GM19397 (cell line): ENCODE results near the gene SH3RF2.
"Not testable (repeated sequence)": the region's sequence is repeated elsewhere in the genome, so short reads cannot be mapped to it uniquely, and the experiment has no call there.

Source experiments
- ATAC-seq: cut with Tn5 transposase; IDR thresholded peaks from one replicate; pipeline ENCODE4 v1.9.1; 2021; ENCODE audit warnings: mild to moderate bottlenecking, moderate library complexity; ENCODE audit not compliant: unreplicated experiment

The SH3RF2 gene

DNA sequence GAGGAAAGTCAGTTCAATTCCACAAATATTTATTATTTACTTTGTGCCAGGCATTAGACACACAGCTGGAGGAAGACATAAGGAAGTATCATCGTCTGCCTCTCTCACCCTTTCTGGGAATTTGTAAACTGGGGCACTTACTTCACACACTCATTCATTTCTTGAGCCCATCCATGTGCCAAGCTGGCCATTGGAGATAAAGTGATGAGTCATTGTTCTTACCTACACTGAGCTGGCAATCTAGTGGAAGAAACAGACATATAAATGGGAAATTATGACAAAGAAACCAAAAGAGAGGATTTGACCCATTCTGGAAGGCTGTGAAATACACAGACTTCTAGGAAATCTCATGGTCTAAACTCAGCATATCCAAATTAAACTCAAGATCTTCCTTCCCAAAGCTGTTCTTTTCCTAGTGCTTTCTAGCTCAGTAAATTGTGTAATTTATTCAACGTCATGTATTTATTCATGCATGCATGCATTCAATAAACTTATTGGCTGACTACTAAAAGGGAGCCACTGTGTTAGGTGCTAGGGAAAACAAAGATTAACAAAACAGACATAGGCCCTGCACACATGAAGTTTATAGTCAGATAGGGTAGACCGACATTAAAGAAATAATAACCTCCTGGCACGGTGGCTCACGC is 65.3 kb downstream of the SH3RF2 start:
- ATAC-seq, result no peak

DNA sequence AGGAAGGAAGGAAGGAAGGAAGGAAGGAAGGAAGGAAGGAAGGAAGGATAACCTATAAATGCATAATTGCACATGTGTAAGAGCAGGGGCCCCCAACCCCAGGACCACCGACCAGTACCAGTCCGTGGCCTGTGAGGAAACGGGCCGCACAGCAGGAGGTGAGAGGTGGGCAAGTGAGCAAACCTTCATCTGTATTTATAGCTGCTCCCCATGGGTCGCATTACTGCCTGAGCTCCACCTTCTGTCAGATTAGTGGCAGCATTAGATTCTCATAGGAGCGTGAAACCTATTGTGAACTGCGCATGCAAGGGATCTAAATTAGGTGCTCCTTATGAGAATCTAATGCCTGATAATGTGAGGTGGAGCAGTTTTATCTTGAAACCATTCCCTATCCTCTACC is 66.1 kb downstream of the SH3RF2 start:
- no peak for ATAC-seq

DNA sequence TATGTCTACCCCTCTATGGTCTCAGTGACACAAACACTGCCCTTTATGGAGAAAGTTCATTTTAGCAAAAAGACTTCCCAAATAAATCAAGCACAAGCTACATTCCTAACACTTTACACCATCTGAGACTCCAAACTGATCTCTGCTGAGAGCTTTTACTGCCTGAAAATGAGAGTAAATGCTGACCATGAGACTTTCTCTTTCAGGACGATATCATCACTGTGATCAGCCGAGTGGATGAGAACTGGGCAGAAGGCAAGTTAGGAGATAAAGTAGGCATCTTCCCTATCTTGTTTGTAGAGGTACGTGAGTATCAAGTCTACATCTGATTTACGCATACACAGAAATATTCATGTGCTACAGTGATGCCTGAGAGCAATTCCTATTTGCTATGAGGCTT is 67.5 kb downstream of the SH3RF2 start:
- no peak for ATAC-seq

DNA sequence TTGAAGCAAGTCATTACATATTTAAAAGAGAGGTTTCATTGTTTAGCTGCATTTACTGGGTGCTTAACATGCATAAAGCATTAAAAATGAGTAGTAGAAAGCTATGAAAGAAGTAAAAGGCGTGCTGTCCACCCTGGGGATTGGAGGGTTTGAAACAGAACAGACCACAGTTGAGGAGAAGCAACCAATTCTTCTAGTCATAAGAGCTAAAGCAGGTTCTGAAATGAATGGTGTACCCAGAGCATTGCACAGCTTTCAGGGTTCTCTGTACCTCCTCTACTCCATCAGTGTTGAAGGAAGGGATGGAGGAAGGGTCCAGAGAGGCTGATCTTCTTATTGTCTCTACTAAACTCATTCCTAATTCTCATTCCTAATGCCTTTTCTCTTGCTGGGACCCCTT is 68.9 kb downstream of the SH3RF2 start:
- ATAC-seq, result no peak

DNA sequence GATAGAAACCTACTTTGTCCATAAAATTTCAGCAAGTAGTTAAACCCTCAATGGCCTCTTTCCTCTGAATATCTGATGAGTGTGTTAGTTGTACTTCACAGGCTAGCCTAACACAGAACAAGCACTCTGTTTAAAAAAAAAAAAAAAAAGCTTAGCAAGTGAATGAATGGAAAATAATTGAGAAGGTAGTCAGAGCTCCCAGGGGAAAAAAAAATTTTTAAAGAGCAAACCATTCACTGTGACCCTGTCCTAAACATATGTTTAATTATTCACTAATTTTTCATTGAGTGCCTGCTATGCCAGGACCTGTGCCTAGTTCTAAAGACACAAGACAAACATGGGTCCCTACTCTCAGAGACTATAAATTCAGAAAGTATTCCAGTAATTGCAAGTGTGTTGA is 69.3 kb downstream of the SH3RF2 start:
- ATAC-seq, result no peak

DNA sequence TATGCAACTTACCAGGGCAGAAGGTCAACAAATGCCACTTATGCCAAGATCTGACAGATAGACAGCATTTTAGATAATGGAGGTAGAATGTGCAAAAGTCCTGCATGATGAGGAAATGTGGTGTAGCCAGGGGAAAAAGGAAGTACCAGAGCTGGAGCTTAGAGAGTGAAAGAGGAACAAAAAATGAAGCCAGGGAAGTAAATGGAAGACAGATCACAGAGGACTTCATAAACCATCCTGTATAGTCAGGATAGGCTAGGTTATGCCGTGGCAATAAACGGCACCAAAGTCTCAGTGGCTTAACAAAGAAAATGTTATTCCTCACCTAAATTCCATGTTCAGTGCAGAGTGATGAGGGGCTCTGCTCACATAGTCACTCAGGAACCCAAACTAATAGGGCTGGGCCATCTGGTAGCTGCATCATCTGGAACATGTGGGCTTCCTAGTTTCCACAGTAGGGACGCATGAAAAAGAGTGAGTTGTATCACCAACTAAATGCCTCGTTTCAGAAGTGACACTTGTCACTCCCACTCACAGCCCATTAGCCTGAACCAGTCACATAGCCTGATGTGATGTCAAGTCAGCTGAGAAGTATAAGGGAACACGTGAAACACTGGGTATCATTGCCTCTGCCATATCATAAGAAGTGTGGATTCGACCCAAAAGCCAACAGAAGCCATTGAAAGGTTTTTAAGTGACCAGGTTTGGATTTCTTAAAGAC is 70.3 kb downstream of the SH3RF2 start:
- ATAC-seq, result no peak

DNA sequence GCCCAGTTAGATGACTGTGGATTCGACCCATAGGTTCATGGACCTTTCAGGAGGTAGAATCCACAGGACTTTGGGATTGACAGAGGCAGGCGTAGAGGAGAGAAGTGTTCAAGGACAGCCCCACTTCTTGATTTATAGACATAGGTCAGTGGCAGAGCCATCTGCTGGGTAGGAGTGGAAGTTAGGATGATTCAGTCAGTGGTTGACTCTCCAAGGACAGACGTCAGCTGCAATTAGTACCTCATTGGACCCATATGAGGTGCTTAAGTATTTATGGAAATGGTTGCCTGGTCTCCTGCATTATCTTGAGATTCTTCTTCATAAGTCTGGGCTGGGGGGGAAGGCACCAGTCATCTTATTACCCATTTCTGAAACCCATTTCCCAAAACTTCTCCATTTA is 70.9 kb downstream of the SH3RF2 start:
- ATAC-seq, result no peak

DNA sequence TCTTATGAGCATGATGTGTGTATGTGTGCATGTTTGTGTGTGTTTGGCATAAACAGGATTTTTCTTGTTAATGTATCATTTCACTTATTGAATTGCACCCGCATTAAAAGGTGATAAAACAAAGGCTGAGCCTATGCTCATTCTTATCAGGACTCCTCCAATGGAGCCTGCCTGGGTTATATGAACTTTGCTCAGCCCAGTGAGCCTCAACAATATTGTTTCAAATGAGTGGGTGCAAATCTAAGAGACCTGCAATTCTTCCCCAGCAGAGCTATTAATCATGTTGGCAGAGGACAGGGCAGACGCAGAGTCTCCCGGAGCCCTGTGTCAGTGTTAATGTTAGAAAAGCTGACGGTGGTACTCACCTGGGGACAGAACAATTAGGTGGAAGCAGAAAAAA is 71.6 kb downstream of the SH3RF2 start:
- no peak for ATAC-seq

DNA sequence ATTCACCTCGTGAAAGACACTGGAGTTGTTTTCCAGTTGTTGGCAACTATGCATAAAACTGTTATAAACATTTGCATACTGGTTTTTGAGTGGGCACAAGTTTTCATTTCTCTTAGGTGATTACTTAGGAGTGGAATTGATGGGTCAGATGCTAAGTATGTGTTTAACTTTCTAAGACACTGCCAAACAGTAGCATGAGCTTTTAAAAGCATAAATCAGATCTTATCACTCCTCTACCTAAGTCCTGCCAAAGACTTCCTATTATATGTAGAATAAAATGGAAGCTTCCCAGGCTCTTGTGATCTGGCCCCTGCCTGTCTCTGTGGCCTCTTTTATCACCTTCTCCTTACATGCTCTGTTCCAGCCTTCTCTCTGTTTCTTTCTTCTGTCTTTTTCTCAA is 72.6 kb downstream of the SH3RF2 start:
- ATAC-seq, result no peak

DNA sequence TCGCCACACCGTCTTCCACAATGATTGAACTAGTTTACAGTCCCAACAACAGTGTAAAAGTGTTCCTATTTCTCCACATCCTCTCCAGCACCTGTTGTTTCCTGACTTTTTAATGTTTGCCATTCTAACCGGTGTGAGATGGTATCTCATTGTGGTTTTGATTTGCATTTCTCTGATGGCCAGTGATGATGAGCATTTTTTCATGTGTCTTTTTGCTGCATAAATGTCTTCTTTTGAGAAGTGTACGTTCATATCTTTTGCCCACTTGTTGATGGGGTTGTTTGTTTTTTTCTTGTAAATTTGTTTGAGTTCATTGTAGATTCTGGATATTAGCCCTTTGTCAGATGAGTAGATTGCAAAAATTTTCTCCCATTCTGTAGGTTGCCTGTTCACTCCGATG is 74.1 kb downstream of the SH3RF2 start:
- not testable (repeated sequence) for ATAC-seq

DNA sequence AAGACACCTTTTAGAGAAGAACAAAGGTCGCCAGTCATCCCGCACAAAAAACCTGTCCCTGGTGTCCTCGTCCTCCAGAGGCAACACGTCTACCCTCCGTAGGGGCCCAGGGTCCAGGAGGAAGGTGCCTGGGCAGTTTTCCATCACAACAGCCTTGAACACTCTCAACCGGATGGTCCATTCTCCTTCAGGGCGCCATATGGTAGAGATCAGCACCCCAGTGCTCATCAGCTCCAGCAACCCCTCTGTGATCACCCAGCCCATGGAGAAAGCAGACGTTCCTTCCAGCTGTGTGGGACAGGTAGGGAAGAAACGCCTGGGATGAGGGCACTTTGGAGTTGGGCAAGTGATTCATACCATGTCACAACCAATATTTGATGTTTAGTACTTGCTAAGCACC is 77.4 kb downstream of the SH3RF2 start:
- ATAC-seq, result no peak

DNA sequence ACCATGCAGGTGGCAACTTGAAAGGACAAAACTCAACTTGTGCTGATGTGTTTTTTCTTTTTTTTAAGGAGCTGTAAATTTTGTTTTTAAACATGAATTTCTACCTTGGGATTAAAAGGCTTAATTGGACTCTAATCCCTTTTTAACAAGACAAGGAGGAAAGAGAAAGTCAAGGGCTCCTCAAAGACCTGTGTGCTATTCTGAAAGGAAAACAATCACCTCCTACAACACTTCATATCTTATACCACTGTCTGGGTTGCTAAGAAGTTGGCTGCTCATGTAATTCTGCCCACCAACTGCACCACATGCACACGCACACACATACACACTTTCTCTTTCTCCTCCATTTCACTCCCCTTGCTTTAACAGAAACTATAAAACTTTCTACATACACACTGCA is 78.6 kb downstream of the SH3RF2 start:
- no peak for ATAC-seq

DNA sequence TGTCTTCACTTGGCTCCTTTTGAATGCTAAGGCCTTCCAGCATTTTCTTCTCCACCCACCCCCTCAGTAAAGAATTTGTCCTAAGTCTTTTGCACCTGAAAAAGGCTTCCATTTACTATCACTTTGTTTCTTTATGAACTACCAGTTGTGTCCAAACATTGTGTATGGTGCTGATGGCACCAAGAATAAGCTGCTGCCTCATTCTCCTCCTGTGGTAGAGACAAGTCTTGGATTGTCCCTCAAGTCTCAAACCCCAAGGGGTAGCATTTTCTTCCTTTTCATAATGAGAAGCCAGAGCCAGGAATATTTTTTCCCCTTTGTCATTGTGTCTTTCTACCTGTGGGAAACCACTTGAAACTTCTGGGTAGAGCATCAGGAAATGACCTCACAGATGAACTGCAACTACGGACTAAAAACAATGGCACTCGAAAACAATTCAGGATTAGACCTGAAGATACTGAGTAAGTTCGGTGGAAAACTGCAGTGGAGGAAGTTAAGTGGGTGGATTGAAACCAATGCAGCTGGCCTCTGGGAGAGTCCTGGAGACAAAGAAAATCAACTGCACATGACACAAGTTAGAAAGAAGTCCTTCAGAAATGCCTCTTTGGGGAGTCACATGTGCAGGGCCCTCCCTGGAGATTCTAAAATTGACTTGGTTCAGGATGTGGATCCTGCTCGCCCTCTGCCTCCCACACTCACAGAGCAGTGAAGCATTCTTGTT is 80.5 kb downstream of the SH3RF2 start:
- no peak for ATAC-seq

DNA sequence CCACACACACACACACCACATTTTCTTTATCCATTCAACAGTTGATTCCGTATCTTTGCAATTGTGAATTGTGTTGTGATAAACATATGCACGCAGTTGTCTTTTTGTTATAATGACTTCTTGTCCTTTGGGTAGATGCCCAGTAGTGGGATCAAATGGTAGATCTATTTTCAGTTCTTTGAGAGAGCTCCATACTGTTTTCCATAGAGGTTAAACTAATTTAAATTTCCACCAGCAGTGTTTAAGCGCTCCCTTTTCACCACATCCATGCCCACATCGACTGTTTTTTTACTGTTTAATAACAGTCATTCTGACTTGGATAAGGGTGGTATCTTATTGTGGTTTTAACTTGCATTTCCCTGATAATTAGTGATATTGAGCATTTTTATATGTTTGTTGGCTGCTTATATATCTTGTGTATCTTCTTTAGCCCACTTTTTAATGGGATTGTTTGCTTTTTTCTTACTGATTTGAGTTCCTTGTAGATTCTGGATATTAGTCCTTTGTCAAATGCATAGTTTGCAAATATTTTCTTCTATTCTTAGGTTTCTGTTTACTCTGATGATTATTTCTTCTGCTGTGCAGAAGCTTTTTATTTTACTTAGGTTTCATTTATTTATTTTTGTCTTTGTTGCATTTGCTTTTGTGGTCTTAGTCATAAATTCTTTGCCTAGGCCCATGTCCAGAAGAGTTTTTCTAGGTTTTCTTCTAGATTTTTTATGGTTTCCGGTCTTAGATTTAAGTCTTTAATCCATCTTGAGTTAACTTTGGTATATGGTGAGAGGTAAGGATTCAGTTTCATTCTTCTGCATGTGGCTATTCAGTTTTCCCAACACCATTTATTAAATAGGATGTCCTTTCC is 82.4 kb downstream of the SH3RF2 start:
- no peak for ATAC-seq

DNA sequence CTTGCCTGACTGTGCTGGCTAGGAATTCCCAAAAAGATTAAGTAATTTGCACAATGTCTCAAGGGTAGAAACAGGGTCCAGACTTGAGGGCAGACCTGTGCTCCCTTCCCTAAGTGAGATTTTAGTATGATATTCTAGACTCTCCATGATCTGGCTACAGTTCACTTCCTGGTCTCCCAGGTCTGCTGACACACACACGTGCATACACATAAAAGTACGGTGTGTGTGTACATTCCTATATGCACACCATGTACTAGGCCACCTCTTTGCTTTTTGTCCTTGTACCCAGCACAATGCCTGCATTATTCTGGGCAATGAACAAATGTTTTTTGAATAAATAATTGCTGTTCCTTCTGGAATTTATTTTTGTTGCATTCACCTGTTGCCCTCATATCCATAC is 83.7 kb downstream of the SH3RF2 start:
- no peak for ATAC-seq

DNA sequence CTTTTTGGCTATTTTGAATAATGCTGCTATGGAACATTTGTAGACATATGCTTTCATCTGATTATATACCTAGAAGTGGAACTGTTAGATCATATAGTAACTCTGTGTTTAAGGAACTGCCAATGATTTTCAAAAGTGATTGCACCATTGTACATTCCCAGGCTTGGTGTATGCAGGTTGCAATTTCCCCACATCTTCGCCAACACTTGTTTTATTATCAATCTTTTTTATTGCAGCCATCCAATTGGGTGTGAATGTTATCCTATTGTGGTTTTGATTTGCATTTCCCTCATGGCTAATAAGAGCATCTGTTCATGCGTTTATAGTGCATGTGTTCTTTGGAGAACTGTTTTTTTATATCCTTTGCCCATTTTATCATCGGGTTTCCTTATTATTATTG is 87.7 kb downstream of the SH3RF2 start:
- ATAC-seq, result no peak

DNA sequence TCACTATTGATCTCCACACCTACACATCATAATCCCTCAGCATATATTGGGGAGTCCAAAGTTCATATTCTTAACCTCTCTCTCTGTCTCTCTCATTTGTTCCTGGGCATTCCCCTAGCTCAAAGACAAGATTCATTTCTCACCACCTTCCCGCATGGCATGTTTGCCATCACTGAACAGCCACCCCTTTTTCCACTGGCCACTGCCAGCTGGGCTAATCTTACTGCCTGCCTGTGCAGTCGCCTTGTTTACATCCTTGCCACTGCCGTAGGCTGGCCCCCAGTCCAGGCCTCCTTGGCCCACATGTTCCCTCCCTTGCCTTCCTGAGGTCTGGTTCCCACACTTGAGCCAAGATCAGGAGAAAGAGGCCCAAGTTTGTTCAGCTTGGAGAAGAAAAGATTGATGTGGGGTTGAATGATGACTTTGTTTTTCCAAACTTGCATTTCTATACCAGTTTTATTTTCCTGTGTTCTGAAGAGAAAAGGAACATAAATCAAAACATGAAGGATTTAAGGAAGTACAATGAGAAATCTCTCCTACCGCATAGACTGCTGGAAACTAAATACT is 88.8 kb downstream of the SH3RF2 start:
- no peak for ATAC-seq

DNA sequence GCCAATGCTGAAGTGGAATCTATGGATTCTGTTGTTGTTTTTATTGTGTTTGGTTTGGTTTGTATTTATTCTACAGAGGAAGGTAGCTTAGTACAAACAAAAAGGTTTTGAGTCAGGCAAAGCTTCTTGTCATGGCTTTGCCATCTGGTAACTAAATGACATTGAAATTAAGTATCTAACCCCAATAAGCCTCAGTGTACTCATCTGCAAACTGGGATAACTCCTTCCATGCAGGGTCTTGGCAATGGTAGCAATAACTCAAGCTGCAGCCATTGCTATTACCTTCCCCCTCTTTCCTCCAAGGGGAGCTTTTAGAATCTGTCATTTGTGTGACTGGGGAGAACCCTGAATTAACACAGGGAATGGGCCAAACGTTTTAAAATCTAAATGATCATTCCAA is 89.3 kb downstream of the SH3RF2 start:
- ATAC-seq, result no peak

DNA sequence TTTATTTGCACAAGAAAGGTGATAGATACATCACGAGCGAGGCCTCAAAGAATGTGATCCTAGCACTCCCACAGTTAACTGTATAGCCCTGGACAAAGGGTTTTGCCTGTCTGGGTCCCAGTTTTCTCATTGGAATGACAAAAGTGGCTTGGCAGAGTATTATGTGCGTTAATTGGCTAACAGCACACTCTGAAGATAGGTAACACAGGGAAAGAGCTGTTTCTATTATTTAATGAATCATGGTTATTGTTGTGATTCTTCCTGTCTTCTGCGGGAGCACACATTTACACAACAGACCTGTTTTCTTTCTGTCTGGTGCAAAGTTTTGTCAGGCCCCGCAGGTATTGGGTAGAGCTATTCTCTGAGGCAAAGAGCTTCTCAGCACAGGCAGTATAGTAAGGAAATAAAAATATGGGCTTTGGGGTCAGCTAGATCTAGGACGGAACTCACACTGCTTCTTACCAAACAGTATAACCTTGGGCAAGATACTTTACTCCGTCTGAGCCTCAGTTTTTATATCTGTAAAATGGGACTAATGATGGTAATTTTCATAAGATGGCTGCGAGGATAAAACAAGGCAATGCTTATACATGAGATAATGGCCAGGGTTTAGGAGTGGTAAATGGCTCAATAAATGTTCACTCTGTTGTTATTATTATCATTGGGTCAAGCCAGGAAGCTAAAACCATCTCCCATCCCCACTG is 90.1 kb downstream of the SH3RF2 start:
- no peak for ATAC-seq

DNA sequence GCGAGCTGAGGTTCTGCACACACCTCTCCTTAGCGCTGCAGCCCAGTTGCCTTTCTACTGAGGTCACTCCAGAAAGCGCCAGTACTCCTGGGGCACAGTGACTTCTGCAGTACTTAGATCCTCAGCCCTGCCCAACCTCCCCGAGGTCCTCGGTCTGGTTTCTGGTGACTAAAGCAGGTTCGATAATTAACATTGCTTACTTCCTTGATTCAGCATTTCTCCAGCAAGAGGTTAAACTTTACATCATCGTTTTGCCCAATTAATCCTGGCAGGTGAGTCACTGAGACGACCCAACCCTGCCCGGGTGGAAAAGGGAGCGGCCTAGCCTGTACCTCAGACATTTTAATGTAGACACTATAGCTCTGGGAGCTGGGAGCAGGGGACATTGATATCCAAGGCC is 91.4 kb downstream of the SH3RF2 start:
- ATAC-seq, result no peak
